ENCODE measurements around the gene SETD5. TPM values are rescaled to one million over a fixed set of nuclear protein-coding genes. Genes with fewer than 3 reads are reported as not detected.

The SETD5 gene
- total and polyA plus RNA-seq, 2 of the 4 experiments (the other 2 are of a cell fraction) = 42.7 to 62.9 TPM

DNA sequence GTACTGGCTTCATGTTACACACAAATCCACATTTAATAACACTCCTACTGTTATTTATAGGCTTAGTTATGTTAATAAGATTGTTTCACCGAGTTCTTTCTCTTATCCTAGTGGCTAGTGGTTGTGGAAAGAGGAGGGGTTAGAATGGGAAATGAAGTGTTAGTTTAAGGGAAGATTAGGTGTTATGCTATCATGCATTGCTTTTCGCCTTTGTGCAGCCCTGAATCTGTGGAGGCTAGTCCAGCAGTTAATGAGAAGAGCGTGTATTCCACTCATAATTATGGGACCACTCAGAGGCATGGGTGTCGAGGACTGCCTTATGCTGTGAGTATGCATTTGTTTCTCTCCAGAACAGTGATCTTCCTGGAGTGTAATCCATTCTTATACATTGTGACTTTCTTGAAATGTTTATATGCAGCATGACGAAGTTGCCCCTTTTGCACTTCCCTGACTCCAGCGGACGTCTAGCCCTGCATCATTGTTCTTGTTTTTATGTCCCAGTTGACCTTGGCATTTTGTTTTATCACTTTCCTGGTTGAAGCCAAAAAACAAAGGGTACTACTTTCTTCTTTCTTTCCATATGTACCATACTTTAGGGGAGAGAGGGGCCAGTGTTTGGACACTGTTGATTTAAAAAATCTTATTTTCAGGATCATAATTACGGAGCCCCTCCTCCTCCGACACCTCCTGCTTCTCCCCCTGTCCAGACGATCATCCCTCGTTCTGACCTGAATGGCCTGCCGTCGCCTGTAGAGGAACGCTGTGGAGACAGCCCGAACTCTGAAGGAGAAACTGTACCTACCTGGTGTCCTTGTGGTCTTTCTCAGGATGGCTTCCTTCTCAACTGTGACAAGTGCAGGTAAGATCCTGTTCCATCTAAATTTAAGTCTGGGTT, 36.5 kb downstream of the SETD5 start (continued):
- TF ChIP-seq BHLHE40 (IDR thresholded peaks at IDR 0.05; ENCODE audit: low read depth, low read length) = no peak

DNA sequence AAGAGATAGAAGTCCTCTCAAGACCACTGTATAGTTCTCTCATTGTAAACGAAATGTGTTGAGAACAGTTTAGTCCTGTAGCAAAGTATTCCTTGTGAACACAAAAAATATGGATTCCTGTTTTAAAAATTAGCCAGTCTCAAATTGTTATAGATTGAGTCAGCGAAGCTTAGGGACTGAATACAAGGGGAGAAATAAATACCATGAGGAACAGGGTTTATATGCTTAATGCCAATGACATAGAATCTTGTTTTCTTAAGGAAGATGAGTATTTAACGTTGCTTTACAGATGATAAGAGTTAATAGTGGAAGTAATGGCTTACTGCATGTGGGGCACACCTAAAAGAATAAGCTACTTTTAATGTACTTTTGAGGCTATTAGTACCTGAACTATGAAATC, 37.9 kb downstream of the SETD5 start:
- Histone ChIP-seq H3K4me2 (ENCODE audit: low read depth, low read length) (no peak overlapping the region), H4K5ac (ENCODE audit: low read depth, low read length) (no peak overlapping the region), H2AK9ac (replicated peaks; ENCODE audit: low read depth, low read length, poor library complexity) (no peak overlapping the region), H2BK5ac (ENCODE audit: low read depth, low read length, poor library complexity, severe bottlenecking) (peak overlapping the region; percentile 64), H2AK5ac (ENCODE audit: low read depth, low read length) (no peak overlapping the region), H3K9ac (ENCODE audit: low read depth, low read length) (no peak overlapping the region), H3K4ac (ENCODE audit: low read depth, low read length) (no peak overlapping the region), H4K8ac (ENCODE audit: low read depth in 2 of 2, low read length in 2 of 2) (0 out of 4 replicates have a peak overlapping the region, but pooled peaks of 1 of the 2 experiments have one; percentile 3), H3K79me1 (ENCODE audit: low read depth in 1 of 2, low read length in 2 of 2) (peaks cover 29 to 59% of the 10 kb centered on the region in 2 experiments), H2BK120ac (ENCODE audit: low read depth, low read length) (no peak overlapping the region), H4K20me1 (ENCODE audit: insufficient read depth, low read length) (peaks cover 50% of the 10 kb centered on the region; the same call in 1 of the 2 replicates), H3K56ac (ENCODE audit: extremely low read depth, insufficient read depth, low read length) (no peak overlapping the region), H2AFZ (replicated peaks; ENCODE audit: low read length, poor library complexity) (no peak overlapping the region), H3K27ac (ENCODE audit: insufficient read depth, low read length) (no peak overlapping the region), H3K23ac (ENCODE audit: low read depth, low read length) (no peak overlapping the region), H3K36me3 (ENCODE audit: control insufficient read depth, insufficient read depth, low read length) (peaks cover 56% of the 10 kb centered on the region), H3K4me1 (ENCODE audit: control insufficient read depth, insufficient read depth, low read length) (no peaks in the 10 kb centered on the region; the same call in 1 of the 2 replicates), H3K4me3 (ENCODE audit: insufficient read depth, low read depth, low read length) (no peak overlapping the region), H2BK15ac (ENCODE audit: low read depth, low read length) (no peak overlapping the region), H3K18ac (ENCODE audit: low read depth, low read length) (no peak overlapping the region), H3K9me1 (ENCODE audit: insufficient read depth, low read length) (peaks cover 9% of the 10 kb centered on the region), H3K14ac (replicated peaks; ENCODE audit: low read depth, low read length) (no peak overlapping the region), H4K91ac (ENCODE audit: insufficient read depth, low read depth, low read length) (no peak overlapping the region), H3K9me3 (ENCODE audit: control insufficient read depth, insufficient read depth, low read length) (no peaks in the 10 kb centered on the region), H2BK20ac (ENCODE audit: low read depth, low read length) (no peak overlapping the region), H3K27me3 (ENCODE audit: control insufficient read depth, insufficient read depth, low read length) (no peaks in the 10 kb centered on the region)
- BruUV-seq (replicated peaks) = no TSS peak
- dilution Hi-C loops (cut with HindIII; ENCODE audit: low sequenced_read_pairs, unreplicated experiment) (no loop called here), in situ Hi-C loops (cut with MboI; ENCODE audit: low sequenced_read_pairs) (loop anchor here (5.0 kb wide), 2 partner anchors 37 to 63 kb away; no protein-coding TSS in a partner anchor), intact Hi-C loops (cut with micrococcal nuclease) (loop anchor here (5.0 kb wide), 1 partner anchor 38 kb away; the partner anchor contains the start of gene SETD5)
- DNase-seq (peak; percentile 70), ATAC-seq (ENCODE audit: low read depth) (peak; percentile 81)
- WGBS, 2 experiments (ENCODE audit: extremely low coverage in 2 of 2, insufficient read length in 1 of 2) = no CpG with 5 or more reads among the region's 3 CpGs
- POLR2A ChIA-PET (ENCODE audit: unreplicated experiment) = no interaction called here
- CTCF ChIA-PET = interaction anchor here (0.6 to 1.1 kb wide), 2 partner anchors 32 to 856 kb away, joined by 3 to 4 read pairs; no protein-coding TSS in a partner anchor
- TF ChIP-seq CHD1 (IDR thresholded peaks at IDR 0.05; ENCODE audit: low read depth, low read length) = no peak
- no peak for TF ChIP-seq MAFK (IDR thresholded peaks at IDR 0.05; ENCODE audit: low read depth, low read length)
- TF ChIP-seq CTCF (conservative IDR thresholded peaks at IDR 0.05; ENCODE audit: low read depth, low read length) = no peak
- no peak for TF ChIP-seq MAZ (IDR thresholded peaks at IDR 0.05; ENCODE audit: borderline replicate concordance, low read depth, low read length)
- TF ChIP-seq POLR2A (IDR thresholded peaks at IDR 0.05; ENCODE audit: low read depth, low read length) = no peak
- no peak for TF ChIP-seq FOS (IDR thresholded peaks at IDR 0.05; ENCODE audit: low read depth, low read length)
- no peak for TF ChIP-seq NFE2L2 (IDR thresholded peaks at IDR 0.05; ENCODE audit: low read depth, low read length)
- TF ChIP-seq ELK1 (IDR thresholded peaks at IDR 0.05; ENCODE audit: borderline replicate concordance, low read depth, low read length) = no peak
- TF ChIP-seq USF2 (IDR thresholded peaks at IDR 0.05; ENCODE audit: low read depth, low read length) = no peak
- TF ChIP-seq BHLHE40 (IDR thresholded peaks at IDR 0.05; ENCODE audit: low read depth, low read length) = no peak
- no peak for TF ChIP-seq RAD21 (IDR thresholded peaks at IDR 0.05; ENCODE audit: low read length)
- no peak for TF ChIP-seq RCOR1 (IDR thresholded peaks at IDR 0.05; ENCODE audit: insufficient replicate concordance, low read length)

Data from IMR-90 (cell line).